GM12878 (cell line): ENCODE results near the gene SRPK2. TPM values are rescaled to one million over a fixed set of nuclear protein-coding genes. Genes with fewer than 3 reads are reported as not detected.

Experiments used
- ATAC-seq: fragments of 200-7000 bp; cut with Tn5 transposase; 3 replicates; pipeline ENCODE4 v1.9.1; 2020; ENCODE audit warnings: mild to moderate bottlenecking, moderate library complexity
- BruUV-seq: library from RNA; stranded (reverse); fragments of 400-500 nt; replicated peaks from 2 replicates; lab custom pipeline; 2021; lab: Mats Ljungman, UMichigan
- CTCF ChIA-PET: fragments of 300-600 bp; sonication (Branson Sonifier 250); formaldehyde crosslinking; extraction: SDS; loops from one replicate; lab custom pipeline; 2021; ENCODE audit warnings: inconsistent platforms; lab: Yijun Ruan, JAX
- POLR2A ChIA-PET: fragments of 350-600 bp; formaldehyde crosslinking; extraction: SDS; loops from one replicate; lab custom pipeline; 2021; ENCODE audit warnings: inconsistent platforms; lab: Charles Lee
- RAD21 ChIA-PET: fragments of 300-600 bp; sonication (Branson Sonifier 250); formaldehyde crosslinking; loops from one replicate; lab custom pipeline; 2023; ENCODE audit warnings: antibody characterized with exemption; ENCODE audit not compliant: unreplicated experiment; lab: Charles Lee
- SMC1A ChIA-PET: fragments of 300-600 bp; sonication (Branson Sonifier 250); formaldehyde crosslinking; loops from one replicate; lab custom pipeline; 2023; ENCODE audit not compliant: unreplicated experiment, uncharacterized antibody; lab: Charles Lee
- DNase-seq: peaks from one replicate; pipeline ENCODE4 v3.0.0-alpha.2; 2011; ENCODE audit warnings: low read depth, low spot score
- FAIRE-seq: peaks from 3 replicates; lab custom pipeline; 2011; peaks lifted over from hg19 to GRCh38; lab: Jason Lieb, UNC
- H2AFZ ChIP-seq: 2 replicates; pipeline ENCODE4 v1.6.0; 2011; ENCODE audit warnings: low read depth, low read length, control low read depth; ENCODE audit not compliant: control insufficient read depth
- H3K27ac ChIP-seq: 2 replicates; pipeline ENCODE4 v1.5.1; 2011; ENCODE audit warnings: control low read depth; ENCODE audit not compliant: control insufficient read depth, insufficient read depth
- H3K27me3 ChIP-seq, 2 experiments: replicated peaks in 1 of 2; 2 replicates each; pipeline versions ENCODE4 v1.6.0 to v1.6.1; 2011; ENCODE audit warnings: low read length in 1 of 2; ENCODE audit not compliant: control insufficient read depth in 2 of 2, insufficient read depth in 2 of 2
- H3K36me3 ChIP-seq, 2 experiments: 2 replicates each; pipeline ENCODE4 v1.5.1; 2011; ENCODE audit warnings: low read length in 1 of 2; ENCODE audit not compliant: control insufficient read depth in 2 of 2, insufficient read depth in 2 of 2
- H3K4me1 ChIP-seq: 2 replicates; pipeline ENCODE4 v1.6.1; 2011; ENCODE audit warnings: mild to moderate bottlenecking, low read length, moderate library complexity, mixed read lengths; ENCODE audit not compliant: control insufficient read depth, insufficient read depth
- H3K4me2 ChIP-seq: 2 replicates; pipeline ENCODE4 v1.6.0; 2011; ENCODE audit warnings: control low read depth; ENCODE audit not compliant: control insufficient read depth, insufficient read depth
- H3K4me3 ChIP-seq: fragments of 200-600 bp; sonication (generic); 2 replicates; pipeline ENCODE4 v1.5.1; 2016
- H3K79me2 ChIP-seq: 2 replicates; pipeline ENCODE4 v1.6.0; 2011; ENCODE audit warnings: low read length; ENCODE audit not compliant: control insufficient read depth, insufficient read depth
- H3K9ac ChIP-seq: 2 replicates; pipeline ENCODE4 v1.8.0; 2011; ENCODE audit warnings: low read length, control low read depth, mixed read lengths; ENCODE audit not compliant: control insufficient read depth, insufficient read depth
- H3K9me3 ChIP-seq: replicated peaks from 3 replicates; pipeline ENCODE4 v1.5.1; 2011; ENCODE audit warnings: mild to moderate bottlenecking, low read length; ENCODE audit not compliant: control insufficient read depth, insufficient read depth
- H4K20me1 ChIP-seq: 2 replicates; pipeline ENCODE4 v1.6.0; 2011; ENCODE audit not compliant: control insufficient read depth, insufficient read depth
- BCL11A ChIP-seq: IDR thresholded peaks from 2 replicates; pipeline ENCODE4 v1.6.1; 2011; ENCODE audit warnings: low read depth, low read length
- CHD1 ChIP-seq: IDR thresholded peaks from 2 replicates; pipeline ENCODE4 v1.6.1; 2012; ENCODE audit warnings: low read depth, low read length, improper control_type of control experiment
- ETV6 ChIP-seq, 2 experiments: fragments of 450-650 bp in 1 of 2; IDR thresholded peaks in 1 of 2; conservative IDR thresholded peaks in 1 of 2; 2 replicates each; pipeline ENCODE4 v1.6.1; 2014; ENCODE audit warnings: antibody characterized with exemption in 1 of 2, borderline replicate concordance in 1 of 2, low read depth in 1 of 2, mild to moderate bottlenecking in 1 of 2, moderate library complexity in 1 of 2
- FOXK2 ChIP-seq: fragments of 450-650 bp; IDR thresholded peaks from 2 replicates; pipeline ENCODE4 v1.6.1; 2017; ENCODE audit warnings: mild to moderate bottlenecking, moderate library complexity
- NR2C1 ChIP-seq: fragments of 450-650 bp; IDR thresholded peaks from 2 replicates; pipeline ENCODE4 v1.6.1; 2017; ENCODE audit warnings: antibody characterized with exemption, mild to moderate bottlenecking, moderate library complexity
- POLR2AphosphoS2 ChIP-seq: IDR thresholded peaks from 2 replicates; pipeline ENCODE4 v1.6.1; 2011; ENCODE audit warnings: low read depth, mild to moderate bottlenecking, low read length, improper control_type of control experiment, moderate library complexity
- RCOR1 ChIP-seq: conservative IDR thresholded peaks from 2 replicates; pipeline ENCODE4 v1.6.1; 2012; ENCODE audit warnings: low read depth, low read length, improper control_type of control experiment
- RELA ChIP-seq: fragments of 450-650 bp; IDR thresholded peaks from 2 replicates; pipeline ENCODE4 v1.8.0; 2014; ENCODE audit warnings: borderline replicate concordance; ENCODE audit not compliant: partially characterized antibody
- SUPT20H ChIP-seq: IDR thresholded peaks from 2 replicates; pipeline ENCODE4 v1.6.1; 2011; ENCODE audit warnings: low read depth, mild to moderate bottlenecking, low read length, moderate library complexity, borderline replicate concordance; ENCODE audit not compliant: control insufficient read depth
- TARDBP ChIP-seq: IDR thresholded peaks from 2 replicates; pipeline ENCODE4 v1.6.1; 2016; ENCODE audit warnings: borderline replicate concordance
- YY1 ChIP-seq: IDR thresholded peaks from 2 replicates; pipeline ENCODE4 v1.6.1; 2011; ENCODE audit warnings: low read depth, mild to moderate bottlenecking, low read length
- ZNF217 ChIP-seq: fragments of 450-650 bp; IDR thresholded peaks from 2 replicates; pipeline ENCODE4 v1.6.1; 2017; ENCODE audit warnings: antibody characterized with exemption, mild to moderate bottlenecking
- WGBS: methylation state at CpG from one replicate; pipeline ENCODE4 v1.1.6; 2016; ENCODE audit warnings: low lambda C conversion rate; ENCODE audit not compliant: insufficient replicate concordance, insufficient coverage; ENCODE audit errors: missing lambda C conversion rate; 5-methylcytosine and 5-hydroxymethylcytosine counted together
- in situ Hi-C: fragments of 300-500 bp; cut with MboI; formaldehyde crosslinking; loops from 9 replicates; pipeline ENCODE4 v1.14.3; 2018; ENCODE audit warnings: mixed read lengths
- intact Hi-C: fragments of 100-400 bp; cut with micrococcal nuclease; formaldehyde crosslinking; loops from one replicate; pipeline ENCODE4 v1.14.2; 2022; ENCODE audit not compliant: unreplicated experiment
- polyA plus RNA-seq, 11 experiments: library from polyadenylated mRNA; depleted of rRNA in 4 of 11; unstranded in 6 of 11; stranded (reverse) in 5 of 11; fragments of >200 nt; fragmentation: Nextera tagmentation in 4 of 11; fragmentation: Illumina TruSeq in 1 of 11; extraction: Ambion mirVana in 4 of 11; extraction: Trizol in 1 of 11; gene quantifications; 1 replicate in 1 of 11; 2 replicates in 10 of 11; pipeline versions ENCODE4 v1.2.1 to v1.2.3, GENCODE V29; 2011 to 2016; ENCODE audit warnings: inconsistent platforms in 2 of 11, missing spikeins in 2 of 11, low read depth in 1 of 11
- total RNA-seq, 4 experiments: library from RNA; depleted of rRNA in 3 of 4; stranded (reverse); fragments of >200 nt in 3 of 4; fragmentation: Illumina TruSeq in 1 of 4; extraction: Trizol in 1 of 4; gene quantifications; 2 replicates each; pipeline versions ENCODE4 v1.2.1 to v1.2.3, GENCODE V29; 2013 to 2021

Gene SRPK2
- total and polyA plus RNA-seq, 10 of the 15 experiments (the other 5 are each of a cell fraction or from before 2014, with no cell fraction given), result 13.2 to 32.8 (median 24.5) TPM

GRCh38 chr7:105234886-105235285, 153.8 kb downstream of the SRPK2 start:
- SMC1A ChIA-PET, result interaction anchor here (1.4 to 1.8 kb wide), 3 partner anchors 10 to 63 kb away, joined by 3 to 5 read pairs (median 3); no protein-coding TSS in a partner anchor
- TF ChIP-seq CHD1 (no peak), RELA (no peak), ETV6 (conservative IDR thresholded peaks at IDR 0.05 in 1 of 2, IDR thresholded peaks at IDR 0.05 in 1 of 2; ENCODE audit: borderline replicate concordance in 1 of 2, low read depth in 1 of 2) (no peak), TARDBP (no peak), NR2C1 (no peak), FOXK2 (no peak), RCOR1 (no peak), YY1 (no peak), BCL11A (no peak), ZNF217 (no peak), SUPT20H (no peak), POLR2AphosphoS2 (no peak)
- CTCF ChIA-PET, result interaction anchor here (0.9 kb wide), 1 partner anchor 60 kb away, joined by 3 read pairs; no protein-coding TSS in a partner anchor
- H2AFZ ChIP-seq, result no peak overlapping the region
- no peak overlapping the region for H3K4me2 ChIP-seq
- intact Hi-C loops (no loop called here), in situ Hi-C loops (no loop called here)
- FAIRE-seq (no peak), ATAC-seq (no peak), DNase-seq (no peak)
- WGBS, result 100% methylated on average over 4 of the region's 4 CpGs
- H3K79me2 ChIP-seq, result peaks cover 2% of the 10 kb centered on the region
- no TSS peak for BruUV-seq
- H4K20me1 ChIP-seq, result no peaks in the 10 kb centered on the region
- H3K36me3 ChIP-seq, result no peaks in the 10 kb centered on the region; a peak in 1 of 4 replicates
- no peak overlapping the region for H3K9ac ChIP-seq
- H3K4me3 ChIP-seq, result no peak overlapping the region
- no peaks in the 10 kb centered on the region for H3K9me3 ChIP-seq
- RAD21 ChIA-PET, result interaction anchor here (1.5 kb wide), 1 partner anchor 10 kb away, joined by 4 read pairs; no protein-coding TSS in a partner anchor
- H3K4me1 ChIP-seq, result no peaks in the 10 kb centered on the region
- POLR2A ChIA-PET, result no interaction called here
- H3K27ac ChIP-seq, result no peak overlapping the region
- no peaks in the 10 kb centered on the region for H3K27me3 ChIP-seq
